GM19025 (cell line): Measurements from ENCODE around the gene DPP6.
A peak's percentile ranks its signal among the peaks of the same experiment; 100 is the strongest.
"Not testable (repeated sequence)": the region's sequence is repeated elsewhere in the genome, so short reads cannot be mapped to it uniquely, and the experiment has no call there.

ENCODE experiments used
- ATAC-seq: cut with Tn5 transposase; IDR thresholded peaks from one replicate; pipeline ENCODE4 v1.9.1; 2021; ENCODE audit warnings: mild to moderate bottlenecking, low read depth, moderate library complexity; ENCODE audit not compliant: unreplicated experiment

Gene DPP6

DNA sequence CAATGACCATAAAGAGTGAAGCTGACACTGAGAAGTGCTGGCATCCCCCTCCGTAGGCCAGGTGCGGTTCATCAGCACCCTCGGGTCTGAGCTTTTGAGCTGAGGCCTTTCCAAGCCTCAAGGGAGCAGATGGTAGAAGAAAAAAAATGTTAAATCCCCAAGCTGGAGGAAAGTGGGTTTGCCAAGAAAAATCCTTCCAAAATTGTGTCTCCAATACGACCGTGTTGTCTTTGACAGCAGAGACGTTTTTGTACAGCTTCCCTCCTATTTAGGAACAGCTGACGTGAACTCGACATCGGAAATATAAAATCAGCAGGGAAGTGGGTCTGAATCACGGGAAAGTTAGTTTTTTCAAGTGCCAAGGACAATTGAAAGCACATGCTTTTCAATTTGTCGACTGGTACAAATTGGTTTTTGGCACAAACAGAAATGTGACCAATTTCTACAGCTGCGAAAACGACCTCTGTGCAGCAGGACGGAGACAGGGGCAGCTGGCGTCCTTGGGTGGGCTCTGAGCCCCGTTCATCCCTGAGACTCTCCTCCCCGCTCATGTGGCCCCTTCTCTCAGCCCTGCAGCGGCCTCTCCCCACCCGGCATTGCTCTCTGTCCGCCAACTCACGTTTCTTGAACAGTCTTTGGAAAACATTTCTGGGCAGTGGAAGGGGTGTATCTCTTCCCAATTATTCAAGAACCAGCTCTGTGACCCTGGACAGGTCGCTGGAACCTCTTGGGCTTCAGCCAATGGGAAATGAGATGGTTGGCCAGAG lies 860.9 kb downstream of the DPP6 start:
- no peak for ATAC-seq

GRCh38 chr7:154913638-154914307 lies 861.6 kb downstream of the DPP6 start:
- ATAC-seq = peak; percentile 94

DNA sequence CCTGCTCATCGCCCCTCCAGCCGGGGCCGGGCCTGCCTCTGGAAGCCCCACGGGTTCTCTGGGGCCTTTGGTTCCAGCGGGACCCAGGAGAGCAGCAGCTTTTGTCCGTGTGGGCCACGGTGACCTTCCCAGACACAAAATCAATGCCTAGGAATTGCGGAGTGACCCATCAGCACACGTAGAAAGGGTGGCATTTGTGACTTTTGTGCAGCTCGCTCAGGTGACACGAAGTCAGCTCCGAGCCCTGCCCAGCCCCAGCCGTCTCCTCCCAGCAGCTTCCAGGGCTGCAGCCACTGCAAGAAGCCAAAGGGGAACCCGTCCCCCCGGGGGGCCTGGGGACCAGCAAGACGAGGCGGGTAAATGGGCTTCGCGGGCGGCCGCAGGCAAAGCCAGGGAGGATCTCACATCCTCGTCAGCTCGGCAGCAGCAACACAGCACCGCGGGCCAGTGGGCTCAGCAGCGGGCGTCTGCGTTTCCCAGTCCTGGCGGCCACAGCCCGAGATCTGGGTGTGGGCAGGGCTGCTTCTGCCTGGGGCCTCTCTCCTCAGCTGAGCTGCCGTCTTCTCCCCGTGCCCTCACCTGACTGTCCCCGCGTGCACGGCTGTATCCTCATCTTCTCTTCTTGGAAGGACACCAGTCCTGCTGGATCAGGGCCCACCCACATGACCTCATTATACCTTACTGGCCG lies 862.3 kb downstream of the DPP6 start:
- no peak for ATAC-seq

- ATAC-seq = no peak
These were observed 862.8 kb downstream of the DPP6 start for GRCh38 chr7:154914996-154915380.

DNA sequence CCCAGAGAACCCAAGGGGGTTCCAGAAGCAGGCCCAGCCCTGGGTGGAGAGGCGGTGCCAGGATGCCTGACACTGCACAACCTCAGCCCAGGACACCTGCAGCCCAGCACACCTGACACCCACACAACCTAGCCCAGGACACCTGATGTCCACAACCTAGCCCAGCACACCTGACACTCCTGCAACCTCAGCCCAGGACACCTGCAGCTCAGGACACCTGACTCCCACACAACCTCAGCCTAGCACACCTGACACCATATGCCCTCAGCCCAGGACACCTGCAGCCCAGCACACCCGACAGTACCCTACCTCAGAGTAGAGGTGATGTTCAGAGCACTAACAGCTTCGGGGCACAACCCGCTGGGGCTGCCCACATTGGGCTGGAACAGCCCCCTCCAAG lies 863.4 kb downstream of the DPP6 start:
- ATAC-seq = no peak

GRCh38 chr7:154916381-154916780 lies 864.2 kb downstream of the DPP6 start:
- ATAC-seq = no peak

DNA sequence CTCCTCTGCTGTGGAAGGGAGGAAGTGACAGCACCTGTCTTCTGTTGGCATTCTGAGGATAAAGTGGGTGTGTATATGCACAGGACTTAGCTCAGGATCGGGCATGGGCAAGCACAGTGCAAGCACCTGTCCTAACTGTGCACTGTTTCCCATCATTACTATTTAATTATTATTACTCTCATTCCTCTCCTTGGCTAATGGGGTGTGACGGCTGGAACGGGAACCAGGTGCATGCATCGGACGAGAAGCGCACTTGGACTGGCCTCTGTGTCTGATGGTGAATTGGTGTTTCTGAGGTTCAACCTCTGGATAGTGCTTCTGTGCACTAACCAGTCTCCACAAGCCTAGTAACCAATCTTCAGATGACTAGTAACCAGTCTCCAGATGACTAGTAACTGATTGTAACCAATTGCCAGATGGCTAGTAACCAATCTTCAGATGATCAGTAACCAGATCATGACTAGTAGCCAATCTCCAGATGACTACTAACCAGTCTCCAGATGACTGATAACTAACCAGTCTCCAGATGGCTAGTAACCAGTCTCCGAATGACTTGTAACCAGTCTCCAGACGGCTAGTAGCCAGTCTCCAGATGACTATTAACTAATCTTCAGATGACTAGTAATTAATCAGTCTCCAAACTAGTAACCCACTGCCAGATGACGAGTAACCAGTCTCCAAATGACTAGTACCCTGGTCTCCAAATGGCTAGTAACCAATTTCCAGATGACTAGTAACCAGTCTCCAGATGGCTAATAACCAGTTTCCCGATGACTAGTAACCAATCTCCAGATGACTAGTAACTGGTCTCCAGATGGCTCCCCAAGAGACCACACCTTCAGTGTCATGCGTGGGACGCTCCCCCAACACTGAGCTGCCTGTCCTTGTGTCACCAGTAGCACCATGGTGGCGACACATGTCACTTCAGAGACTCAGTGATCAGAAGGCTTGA lies 864.9 kb downstream of the DPP6 start:
- ATAC-seq = no peak

DNA sequence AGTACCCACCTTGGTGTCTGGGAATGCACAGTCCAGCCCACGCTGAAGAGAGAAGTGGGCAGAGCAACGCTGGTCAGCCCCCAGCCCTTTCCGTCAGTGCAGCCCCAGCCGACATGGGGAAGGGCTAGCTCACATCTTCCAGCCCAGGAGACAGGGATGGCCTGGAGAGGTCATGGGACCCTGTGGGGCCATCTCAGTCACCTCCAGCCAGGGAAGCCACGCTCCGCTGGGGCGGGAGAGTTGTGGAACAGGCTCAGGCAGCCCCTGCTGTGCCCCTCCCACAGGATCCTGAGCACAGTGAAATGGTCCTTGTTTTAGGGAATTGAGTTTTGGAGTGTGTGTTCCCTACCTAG lies 865.6 kb downstream of the DPP6 start:
- ATAC-seq = no peak

DNA sequence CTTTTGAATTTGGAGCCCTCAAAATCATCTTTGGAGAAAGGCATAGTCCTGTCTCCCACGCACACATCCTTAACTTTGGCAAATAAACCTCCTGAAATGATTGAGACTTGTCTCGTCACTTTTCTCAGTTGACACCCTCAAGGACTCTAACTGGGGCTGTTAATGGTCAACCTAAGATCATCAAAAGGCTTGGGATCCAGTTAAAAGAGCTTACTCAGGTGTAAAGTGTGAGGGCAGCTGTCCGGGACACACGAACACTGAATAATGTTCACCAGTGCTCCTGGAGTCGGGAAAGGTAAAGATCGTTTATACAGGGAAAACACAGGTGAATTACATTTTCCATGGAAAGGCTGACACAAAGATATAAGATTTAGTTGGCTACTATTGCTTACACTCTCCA lies 866.1 kb downstream of the DPP6 start:
- no peak for ATAC-seq

DNA sequence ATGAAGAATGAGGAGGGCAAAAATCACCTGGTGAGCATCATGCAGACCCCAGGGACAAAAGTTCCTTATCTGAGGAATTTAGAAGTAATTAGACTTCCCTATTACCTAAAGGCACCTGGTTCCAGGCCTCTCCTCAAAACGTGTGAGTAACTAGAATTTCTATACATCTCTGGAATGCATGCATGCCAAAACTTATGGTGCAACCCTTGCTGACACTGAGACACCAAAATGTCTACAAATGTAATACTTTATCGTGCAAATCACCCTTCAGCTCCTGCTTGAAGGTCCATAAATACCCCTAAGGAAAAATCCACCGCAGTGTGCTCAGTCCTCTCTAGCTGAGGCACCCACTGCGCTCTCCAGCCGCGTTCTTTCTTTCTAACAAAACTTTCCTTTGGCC lies 866.5 kb downstream of the DPP6 start:
- ATAC-seq = no peak

GRCh38 chr7:154919344-154920225 lies 867.4 kb downstream of the DPP6 start:
- ATAC-seq = no peak

DNA sequence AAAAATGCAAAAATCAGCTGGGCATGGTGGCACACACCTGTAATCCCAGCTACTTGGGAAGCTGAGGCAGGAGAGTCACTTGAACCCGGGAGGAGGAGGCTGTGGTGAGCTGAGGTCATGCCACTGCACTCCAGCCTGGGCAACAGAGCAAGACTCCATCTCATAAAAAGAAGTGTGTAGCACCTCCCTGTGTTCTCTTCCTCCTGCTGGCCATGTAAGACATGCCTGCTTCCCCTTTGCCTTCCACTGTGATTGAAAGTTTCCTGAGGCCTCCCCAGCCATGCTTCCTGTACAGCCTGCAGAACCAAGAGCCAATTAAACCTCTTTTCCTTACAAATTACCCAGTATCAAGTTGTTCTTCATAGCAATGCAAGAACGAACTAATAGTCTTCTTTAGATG lies 870.3 kb downstream of the DPP6 start:
- ATAC-seq = not testable (repeated sequence)

- peak; percentile 27 for ATAC-seq
These were observed 875.5 kb downstream of the DPP6 start for GRCh38 chr7:154927624-154928125.

DNA sequence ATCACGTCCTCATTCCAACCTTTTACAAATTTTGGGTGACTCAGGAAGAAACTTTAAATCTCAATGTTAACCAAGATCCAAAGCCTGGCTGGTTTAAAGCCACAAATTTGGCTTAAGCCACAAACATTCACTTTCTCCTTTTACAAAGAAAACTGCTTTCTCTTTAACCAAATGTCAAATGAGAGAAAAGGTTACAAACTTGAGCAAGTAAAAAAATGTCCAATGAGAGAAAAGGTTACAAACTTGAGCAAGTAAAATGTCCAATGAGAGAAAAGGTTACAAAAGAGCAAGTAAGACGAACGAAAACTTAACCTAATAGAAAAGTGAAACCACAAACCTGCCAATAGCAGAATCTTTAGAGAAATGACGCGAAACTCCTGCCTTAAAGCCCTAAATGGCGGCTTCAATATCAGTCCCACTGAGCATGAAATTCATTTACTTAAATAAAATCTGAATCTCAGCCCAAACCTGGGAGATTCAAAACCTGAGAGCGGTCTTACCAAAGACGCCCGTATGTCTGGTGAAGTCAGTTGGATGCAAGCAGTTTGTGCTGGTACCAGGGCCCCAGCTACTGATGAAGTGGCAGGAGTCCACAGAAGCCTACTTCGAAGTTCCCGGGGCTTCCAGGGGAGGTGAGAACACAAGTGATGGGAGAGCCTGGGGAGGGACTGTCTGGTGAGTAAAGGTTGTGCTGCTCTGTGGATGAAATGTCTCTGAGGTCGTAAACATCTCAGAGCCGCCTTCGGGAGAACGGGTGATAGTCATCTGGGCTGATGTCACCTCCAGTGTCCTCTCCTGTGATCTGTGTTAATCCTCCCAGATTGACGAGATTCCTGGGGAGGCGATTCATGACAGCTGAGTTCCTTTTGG lies 876.2 kb downstream of the DPP6 start:
- peak; percentile 83 for ATAC-seq

DNA sequence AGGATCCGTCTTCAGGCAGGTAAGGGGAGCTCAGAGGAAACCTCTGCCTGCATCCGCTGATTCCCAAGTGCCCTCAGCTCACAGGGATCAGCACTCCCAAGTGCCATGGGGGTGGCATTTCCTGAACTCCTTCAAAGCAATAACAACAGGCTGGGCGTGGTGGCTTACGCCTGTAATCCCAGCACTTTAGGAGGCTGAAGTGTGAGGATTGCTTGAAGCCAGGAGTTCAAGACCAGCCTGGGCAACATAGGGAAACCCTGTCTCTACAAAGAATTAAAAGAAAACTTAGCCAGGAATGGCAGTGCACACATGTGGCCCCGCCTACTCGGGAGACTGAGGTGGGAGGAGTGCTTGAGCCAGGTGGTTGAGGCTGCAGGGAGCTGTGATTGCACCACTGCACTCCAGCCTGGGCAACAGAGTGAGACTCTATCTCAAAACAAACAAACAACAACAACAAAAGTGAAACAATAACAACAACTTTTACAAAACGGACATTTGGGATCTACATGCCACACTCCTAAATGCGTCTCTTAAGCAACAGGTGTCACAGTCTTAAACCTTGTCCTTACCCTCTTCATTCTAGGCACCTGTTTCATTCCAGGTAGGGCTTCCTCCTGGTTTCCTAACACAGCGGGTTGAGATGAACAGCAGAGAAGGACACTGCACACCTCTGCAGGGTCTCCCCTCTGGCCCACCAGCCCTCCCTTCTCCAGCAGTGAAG lies 877.0 kb downstream of the DPP6 start:
- ATAC-seq = no peak

DNA sequence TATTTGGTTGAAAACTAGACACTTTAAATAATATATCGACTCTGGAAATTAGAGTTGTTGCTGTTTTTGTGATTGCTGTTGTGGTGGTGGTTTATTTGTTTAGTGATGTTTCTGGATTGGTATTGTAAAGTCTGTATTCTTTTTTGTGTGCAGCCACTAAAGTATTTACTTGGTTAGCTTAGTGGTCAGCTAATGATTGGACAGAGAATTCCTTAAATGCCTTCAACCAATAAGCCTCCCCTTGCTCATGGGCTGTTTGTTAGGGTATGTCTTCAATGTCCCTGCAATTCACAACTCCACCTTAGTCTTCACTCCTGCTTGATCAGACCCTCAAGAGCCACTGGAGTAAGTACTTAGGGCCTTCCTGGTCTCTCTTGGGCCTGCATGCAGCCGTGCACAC lies 879.7 kb downstream of the DPP6 start:
- no peak for ATAC-seq

- not testable (repeated sequence) for ATAC-seq
These were observed 882.3 kb downstream of the DPP6 start for GRCh38 chr7:154934353-154934952.
